Colonic mucosa (tissue), 4 donors: Measurements from ENCODE around the gene SRPX. TPM values are rescaled to one million over a fixed set of nuclear protein-coding genes. Genes with fewer than 3 reads are reported as not detected.

Source experiments
- DNase-seq: peaks from one replicate; pipeline ENCODE4 v3.0.0-alpha.2; 2020
- H3K27ac ChIP-seq: fragments of 200-600 bp; one replicate; pipeline ENCODE4 v1.8.0; 2021
- H3K27me3 ChIP-seq: fragments of 200-600 bp; one replicate; pipeline ENCODE4 v1.8.0; 2021
- H3K36me3 ChIP-seq: fragments of 200-600 bp; one replicate; pipeline ENCODE4 v1.8.0; 2021
- H3K4me1 ChIP-seq: fragments of 200-600 bp; one replicate; pipeline ENCODE4 v1.8.0; 2021; ENCODE audit warnings: mild to moderate bottlenecking
- H3K4me3 ChIP-seq: fragments of 200-600 bp; one replicate; pipeline ENCODE4 v1.8.0; 2021
- H3K9ac ChIP-seq, 2 donors: one replicate each; pipeline ENCODE4 v1.7.0; 2013; ENCODE audit warnings: control low read depth in 2 of 2, low read depth in 2 of 2, low read length in 2 of 2
- H3K9me3 ChIP-seq: fragments of 200-600 bp; one replicate; pipeline ENCODE4 v1.8.0; 2021
- intact Hi-C: fragments of 100-400 bp; cut with DNase I; formaldehyde crosslinking; loops from one replicate; pipeline ENCODE4 v1.14.1; 2022
- total RNA-seq, 2 donors: library from RNA; stranded (reverse); fragmentation: NEBNext Ultra II Directional in 1 of 2; extraction: Animal tissue kit (Norgen Biotek cat#: 25700) in 1 of 2; gene quantifications; one replicate each; pipeline ENCODE4 v1.2.1, GENCODE V29; 2021
- TF ChIP-seq, protein P1 (sequence below): fragments of 200-600 bp; IDR thresholded peaks from one replicate; pipeline ENCODE4 v1.8.0; 2022; ENCODE audit warnings: antibody characterized with exemption, mild to moderate bottlenecking
- donor health status: healthy.
- donor health status: DM: no; HTN: no; CAD: no.
- donor health status: DM: no; HTN: no; CAD: no.

SRPX gene, protein sequence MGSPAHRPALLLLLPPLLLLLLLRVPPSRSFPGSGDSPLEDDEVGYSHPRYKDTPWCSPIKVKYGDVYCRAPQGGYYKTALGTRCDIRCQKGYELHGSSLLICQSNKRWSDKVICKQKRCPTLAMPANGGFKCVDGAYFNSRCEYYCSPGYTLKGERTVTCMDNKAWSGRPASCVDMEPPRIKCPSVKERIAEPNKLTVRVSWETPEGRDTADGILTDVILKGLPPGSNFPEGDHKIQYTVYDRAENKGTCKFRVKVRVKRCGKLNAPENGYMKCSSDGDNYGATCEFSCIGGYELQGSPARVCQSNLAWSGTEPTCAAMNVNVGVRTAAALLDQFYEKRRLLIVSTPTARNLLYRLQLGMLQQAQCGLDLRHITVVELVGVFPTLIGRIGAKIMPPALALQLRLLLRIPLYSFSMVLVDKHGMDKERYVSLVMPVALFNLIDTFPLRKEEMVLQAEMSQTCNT
- total RNA-seq, result 10 to 100 TPM in 1 of 2 donors, 1 to 10 TPM in 1; 7.6 to 15.9 TPM

- intact Hi-C loops, result no loop called here
- no peaks in the 10 kb centered on the region for H3K27me3 ChIP-seq
Observed at GRCh38 chrX:38220415-38221390, at the start of gene SRPX. SRPX (minus strand) TSS chrX:38220871; CDS start chrX:38220792, 79 bp downstream.

DNA sequence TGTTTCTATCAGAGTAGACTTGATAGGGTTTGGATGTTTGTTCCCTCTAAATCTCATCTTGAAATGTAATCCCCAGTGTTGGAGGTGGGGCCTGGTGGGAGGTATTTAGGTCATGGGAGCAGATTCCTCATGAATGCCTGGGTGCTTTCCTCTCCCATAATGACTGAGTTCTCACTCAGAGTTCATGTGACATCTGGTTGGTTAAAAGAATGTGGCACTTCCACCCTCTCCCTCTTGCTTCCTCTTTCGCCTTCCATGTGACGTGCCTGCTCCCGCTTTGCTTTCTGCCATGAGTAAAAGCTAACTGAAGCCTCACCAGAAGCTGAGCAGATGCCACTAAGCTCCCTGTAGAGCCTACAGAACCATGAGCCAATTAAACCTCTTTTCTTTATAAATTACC is 47.3 kb upstream of the SRPX start:
- no peak for DNase-seq
- no peak overlapping the region for H3K9ac ChIP-seq
- intact Hi-C loops, result no loop called here
- TF ChIP-seq, protein P1, sequence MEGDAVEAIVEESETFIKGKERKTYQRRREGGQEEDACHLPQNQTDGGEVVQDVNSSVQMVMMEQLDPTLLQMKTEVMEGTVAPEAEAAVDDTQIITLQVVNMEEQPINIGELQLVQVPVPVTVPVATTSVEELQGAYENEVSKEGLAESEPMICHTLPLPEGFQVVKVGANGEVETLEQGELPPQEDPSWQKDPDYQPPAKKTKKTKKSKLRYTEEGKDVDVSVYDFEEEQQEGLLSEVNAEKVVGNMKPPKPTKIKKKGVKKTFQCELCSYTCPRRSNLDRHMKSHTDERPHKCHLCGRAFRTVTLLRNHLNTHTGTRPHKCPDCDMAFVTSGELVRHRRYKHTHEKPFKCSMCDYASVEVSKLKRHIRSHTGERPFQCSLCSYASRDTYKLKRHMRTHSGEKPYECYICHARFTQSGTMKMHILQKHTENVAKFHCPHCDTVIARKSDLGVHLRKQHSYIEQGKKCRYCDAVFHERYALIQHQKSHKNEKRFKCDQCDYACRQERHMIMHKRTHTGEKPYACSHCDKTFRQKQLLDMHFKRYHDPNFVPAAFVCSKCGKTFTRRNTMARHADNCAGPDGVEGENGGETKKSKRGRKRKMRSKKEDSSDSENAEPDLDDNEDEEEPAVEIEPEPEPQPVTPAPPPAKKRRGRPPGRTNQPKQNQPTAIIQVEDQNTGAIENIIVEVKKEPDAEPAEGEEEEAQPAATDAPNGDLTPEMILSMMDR, result no peak
- no peaks in the 10 kb centered on the region for H3K4me1 ChIP-seq
- no peak overlapping the region for H3K27ac ChIP-seq
- no peaks in the 10 kb centered on the region for H3K27me3 ChIP-seq
- no peaks in the 10 kb centered on the region for H3K36me3 ChIP-seq
- H3K4me3 ChIP-seq, result no peak overlapping the region
- H3K9me3 ChIP-seq, result no peaks in the 10 kb centered on the region

More at GRCh38 chrX:38220415-38221390, at the start of gene SRPX:
- Histone ChIP-seq H3K9me3 (no peaks in the 10 kb centered on the region), H3K4me1 (no peaks in the 10 kb centered on the region), H3K27ac (no peak within 1 kb of the TSS), H3K9ac (peak within 1 kb of the TSS in 1 of 2 donors; percentile 41), H3K4me3 (peak within 1 kb of the TSS; percentile 32), H3K36me3 (no peaks in the 10 kb centered on the region)
- TF ChIP-seq, protein P1, result no peak
- DNase-seq, result peak; percentile 22

- intact Hi-C loops, result no loop called here
- Histone ChIP-seq H3K4me3 (no peak overlapping the region), H3K36me3 (no peaks in the 10 kb centered on the region), H3K4me1 (no peaks in the 10 kb centered on the region), H3K27ac (no peak overlapping the region), H3K9ac (no peak overlapping the region), H3K9me3 (no peaks in the 10 kb centered on the region), H3K27me3 (no peaks in the 10 kb centered on the region)
- TF ChIP-seq, protein P1, result no peak
- no peak for DNase-seq
Observed at GRCh38 chrX:38262715-38263620, 42.3 kb upstream of the SRPX start.

DNA sequence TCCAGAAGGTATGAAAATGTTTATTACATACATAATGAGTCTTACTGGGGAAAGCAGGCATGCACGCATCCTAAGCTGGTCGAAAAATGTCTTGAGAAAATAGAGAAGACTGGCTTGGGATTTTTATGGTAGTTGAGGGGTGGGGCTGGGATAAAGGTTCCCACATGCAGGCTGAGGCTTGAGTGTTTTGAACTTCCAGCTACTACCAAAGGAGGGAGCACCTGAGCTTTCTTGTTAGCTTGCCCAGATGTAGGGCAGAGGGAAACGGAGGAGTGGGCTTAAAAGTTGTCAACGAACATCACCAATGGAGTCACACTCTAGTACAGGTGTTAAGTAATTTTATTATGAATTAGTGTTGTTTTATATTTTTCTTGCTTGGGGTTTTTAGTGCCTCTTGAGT is 39.6 kb upstream of the SRPX start:
- DNase-seq, result peak; percentile 44
- no peaks in the 10 kb centered on the region for H3K27me3 ChIP-seq
- intact Hi-C loops, result no loop called here

More for the DNA sequence above, 39.6 kb upstream of the SRPX start:
- Histone ChIP-seq H3K9me3 (no peaks in the 10 kb centered on the region), H3K36me3 (no peaks in the 10 kb centered on the region), H3K4me1 (no peaks in the 10 kb centered on the region), H3K27ac (no peak overlapping the region), H3K9ac (no peak overlapping the region), H3K4me3 (no peak overlapping the region)
- TF ChIP-seq, protein P1, result peak; percentile 23
